ENCODE data around the gene ALK. TPM values are rescaled to one million over a fixed set of nuclear protein-coding genes. Genes with fewer than 3 reads are reported as not detected.

The ALK gene
- total RNA-seq, 2 donors from 2014 or later = 0.13 to 0.46 TPM

- no peak overlapping the region for H3K27ac Mint-ChIP-seq
- Histone ChIP-seq H3K9ac (ENCODE audit: extremely low read depth, low read length, poor library complexity, severe bottlenecking) (no peak overlapping the region), H3K27me3 (ENCODE audit: control insufficient read depth, insufficient read depth, low read length, poor library complexity, severe bottlenecking) (no peaks in the 10 kb centered on the region), H3K36me3 (ENCODE audit: control insufficient read depth, insufficient read depth, low read length) (no peaks in the 10 kb centered on the region), H3K27ac (ENCODE audit: low read depth, low read length) (no peak overlapping the region), H3K4me3 (ENCODE audit: low read length) (no peak overlapping the region), H3K9me3 (ENCODE audit: control insufficient read depth, low read length) (no peaks in the 10 kb centered on the region), H3K4me1 (ENCODE audit: control insufficient read depth, insufficient read depth, low read length) (peaks cover 10% of the 10 kb centered on the region)
- no peaks in the 10 kb centered on the region for H3K27me3 Mint-ChIP-seq (ENCODE audit: insufficient read depth)
- no peak for DNase-seq
- no peaks in the 10 kb centered on the region for H3K9me3 Mint-ChIP-seq
- H3K4me1 Mint-ChIP-seq = peaks cover 11% of the 10 kb centered on the region
- no peak overlapping the region for H3K4me3 Mint-ChIP-seq
- H3K36me3 Mint-ChIP-seq (ENCODE audit: low read depth) = no peaks in the 10 kb centered on the region
- 97% methylated on average over 4 of the region's 4 CpGs; no CpG with 5 or more reads in 1 of the 2 experiments for WGBS, 2 experiments (ENCODE audit: insufficient coverage in 1 of 2, insufficient read length in 1 of 2)
- no peak for TF ChIP-seq CTCF (conservative IDR thresholded peaks at IDR 0.05)
These were observed 389.8 kb downstream of the ALK start for GRCh38 chr2:29531626-29532025.

GRCh38 chr2:29530281-29530680, 391.1 kb downstream of the ALK start:
- no peak for TF ChIP-seq CTCF (conservative IDR thresholded peaks at IDR 0.05)
- 87 to 100% methylated on average over 1 to 2 of the region's 2 CpGs for WGBS, 2 experiments (ENCODE audit: insufficient coverage in 1 of 2, insufficient read length in 1 of 2)
- H3K4me3 Mint-ChIP-seq = no peak overlapping the region

GRCh38 chr2:29528891-29529520, 392.4 kb downstream of the ALK start:
- H3K27ac ChIP-seq (ENCODE audit: low read depth, low read length) = no peak overlapping the region
- WGBS, 2 experiments (ENCODE audit: insufficient coverage in 1 of 2, insufficient read length in 1 of 2) = 91% methylated on average over 13 to 18 of the region's 18 CpGs
- no peak overlapping the region for H3K27ac Mint-ChIP-seq

More at GRCh38 chr2:29530281-29530680, 391.1 kb downstream of the ALK start:
- DNase-seq = no peak
- no peak overlapping the region for H3K9ac ChIP-seq (ENCODE audit: extremely low read depth, low read length, poor library complexity, severe bottlenecking)
- no peaks in the 10 kb centered on the region for H3K9me3 Mint-ChIP-seq
- H3K27me3 Mint-ChIP-seq (ENCODE audit: insufficient read depth) = no peaks in the 10 kb centered on the region
- no peaks in the 10 kb centered on the region for H3K36me3 ChIP-seq (ENCODE audit: control insufficient read depth, insufficient read depth, low read length)
- no peaks in the 10 kb centered on the region for H3K27me3 ChIP-seq (ENCODE audit: control insufficient read depth, insufficient read depth, low read length, poor library complexity, severe bottlenecking)
- no peak overlapping the region for H3K4me3 ChIP-seq (ENCODE audit: low read length)
- H3K27ac ChIP-seq (ENCODE audit: low read depth, low read length) = no peak overlapping the region
- no peaks in the 10 kb centered on the region for H3K9me3 ChIP-seq (ENCODE audit: control insufficient read depth, low read length)
- no peaks in the 10 kb centered on the region for H3K36me3 Mint-ChIP-seq (ENCODE audit: low read depth)
- peaks cover 10% of the 10 kb centered on the region for H3K4me1 ChIP-seq (ENCODE audit: control insufficient read depth, insufficient read depth, low read length)
- H3K27ac Mint-ChIP-seq = no peak overlapping the region
- peaks cover 11% of the 10 kb centered on the region for H3K4me1 Mint-ChIP-seq

More at GRCh38 chr2:29528891-29529520, 392.4 kb downstream of the ALK start:
- Mint-ChIP-seq H3K4me3 (no peak overlapping the region), H3K27me3 (ENCODE audit: insufficient read depth) (no peaks in the 10 kb centered on the region), H3K9me3 (no peaks in the 10 kb centered on the region), H3K36me3 (ENCODE audit: low read depth) (no peaks in the 10 kb centered on the region), H3K4me1 (peaks cover 11% of the 10 kb centered on the region)
- Histone ChIP-seq H3K36me3 (ENCODE audit: control insufficient read depth, insufficient read depth, low read length) (no peaks in the 10 kb centered on the region), H3K4me3 (ENCODE audit: low read length) (no peak overlapping the region), H3K9ac (ENCODE audit: extremely low read depth, low read length, poor library complexity, severe bottlenecking) (no peak overlapping the region), H3K4me1 (ENCODE audit: control insufficient read depth, insufficient read depth, low read length) (peaks cover 10% of the 10 kb centered on the region), H3K27me3 (ENCODE audit: control insufficient read depth, insufficient read depth, low read length, poor library complexity, severe bottlenecking) (no peaks in the 10 kb centered on the region), H3K9me3 (ENCODE audit: control insufficient read depth, low read length) (no peaks in the 10 kb centered on the region)
- no peak for DNase-seq
- no peak for TF ChIP-seq CTCF (conservative IDR thresholded peaks at IDR 0.05)
